SJSA1 (cell line): ENCODE measurements around the gene TNFRSF1A. TPM values are rescaled to one million over a fixed set of nuclear protein-coding genes. Genes with fewer than 3 reads are reported as not detected.

Experiments used
- DNase-seq, 2 experiments: peaks; one replicate each; pipeline ENCODE4 v3.0.0-alpha.2; 2015 to 2020; ENCODE audit warnings: low spot score in 2 of 2, low read depth in 1 of 2
- H3K27ac ChIP-seq: fragments of 250-450 bp; sonication (Bioruptor Pico); 2 replicates; pipeline ENCODE4 v1.5.1; 2020; ENCODE audit warnings: mild to moderate bottlenecking, moderate library complexity
- H3K27me3 ChIP-seq: fragments of 250-450 bp; sonication (Bioruptor Pico); replicated peaks from 2 replicates; pipeline ENCODE4 v1.5.1; 2020; ENCODE audit warnings: mild to moderate bottlenecking, moderate library complexity
- H3K36me3 ChIP-seq: fragments of 250-450 bp; sonication (Bioruptor Pico); 2 replicates; pipeline ENCODE4 v1.5.1; 2020; ENCODE audit warnings: mild to moderate bottlenecking
- H3K4me1 ChIP-seq: fragments of 250-450 bp; sonication (Bioruptor Pico); replicated peaks from 2 replicates; pipeline ENCODE4 v1.6.1; 2021; ENCODE audit warnings: mild to moderate bottlenecking
- H3K4me3 ChIP-seq: fragments of 250-450 bp; sonication (Bioruptor Pico); 2 replicates; pipeline ENCODE4 v1.5.1; 2020; ENCODE audit warnings: mild to moderate bottlenecking
- H3K9me3 ChIP-seq: fragments of 250-450 bp; sonication (Bioruptor Pico); replicated peaks from 2 replicates; pipeline ENCODE4 v1.5.1; 2020; ENCODE audit warnings: mild to moderate bottlenecking
- total RNA-seq: library from RNA; depleted of rRNA; stranded (reverse); fragments of >200 nt; shearing (Covaris generic); gene quantifications from 2 replicates; pipeline ENCODE4 v1.2.3, GENCODE V29; 2014

Gene TNFRSF1A
- total RNA-seq, 1 experiment from 2014 or later, result 132 TPM

- Histone ChIP-seq H3K4me1 (peaks cover 61% of the 10 kb centered on the region), H3K27me3 (no peaks in the 10 kb centered on the region), H3K4me3 (no peak overlapping the region), H3K27ac (peak overlapping the region; percentile 46), H3K36me3 (peaks cover 84% of the 10 kb centered on the region), H3K9me3 (no peaks in the 10 kb centered on the region)
- DNase-seq, result no peak
These were observed 8.8 kb downstream of the TNFRSF1A start for GRCh38 chr12:6333029-6333428.

GRCh38 chr12:6332459-6332858 lies 9.4 kb downstream of the TNFRSF1A start:
- Histone ChIP-seq H3K27ac (peak overlapping the region; percentile 46), H3K27me3 (no peaks in the 10 kb centered on the region), H3K4me3 (no peak overlapping the region), H3K36me3 (peaks cover 84% of the 10 kb centered on the region), H3K4me1 (peaks cover 56% of the 10 kb centered on the region), H3K9me3 (no peaks in the 10 kb centered on the region)
- no peak for DNase-seq

GRCh38 chr12:6330999-6331714 lies 10.7 kb downstream of the TNFRSF1A start:
- DNase-seq, result no peak
- H3K27ac ChIP-seq, result no peak overlapping the region
- no peak overlapping the region for H3K4me3 ChIP-seq
- H3K4me1 ChIP-seq, result peaks cover 43% of the 10 kb centered on the region
- no peaks in the 10 kb centered on the region for H3K9me3 ChIP-seq
- H3K27me3 ChIP-seq, result no peaks in the 10 kb centered on the region
- peaks cover 87% of the 10 kb centered on the region for H3K36me3 ChIP-seq

GRCh38 chr12:6330192-6330591 lies 11.7 kb downstream of the TNFRSF1A start:
- Histone ChIP-seq H3K9me3 (no peaks in the 10 kb centered on the region), H3K4me3 (no peak overlapping the region), H3K27ac (no peak overlapping the region), H3K27me3 (no peaks in the 10 kb centered on the region), H3K36me3 (peaks cover 93% of the 10 kb centered on the region), H3K4me1 (peaks cover 33% of the 10 kb centered on the region)
- DNase-seq, result no peak

- H3K36me3 ChIP-seq, result peaks cover 92% of the 10 kb centered on the region
- H3K27ac ChIP-seq, result no peak overlapping the region
- H3K27me3 ChIP-seq, result no peaks in the 10 kb centered on the region
- no peaks in the 10 kb centered on the region for H3K9me3 ChIP-seq
- no peak overlapping the region for H3K4me3 ChIP-seq
- DNase-seq, result no peak
- peaks cover 30% of the 10 kb centered on the region for H3K4me1 ChIP-seq
These were observed 12.2 kb downstream of the TNFRSF1A start for GRCh38 chr12:6329703-6330064.

GRCh38 chr12:6328945-6329702 lies 12.8 kb downstream of the TNFRSF1A start:
- no peaks in the 10 kb centered on the region for H3K9me3 ChIP-seq
- no peak for DNase-seq
- no peaks in the 10 kb centered on the region for H3K27me3 ChIP-seq
- peaks cover 90% of the 10 kb centered on the region for H3K36me3 ChIP-seq
- peaks cover 29% of the 10 kb centered on the region for H3K4me1 ChIP-seq
- no peak overlapping the region for H3K4me3 ChIP-seq
- no peak overlapping the region for H3K27ac ChIP-seq

- DNase-seq, result no peak
- Histone ChIP-seq H3K27ac (no peak overlapping the region), H3K27me3 (no peaks in the 10 kb centered on the region), H3K9me3 (no peaks in the 10 kb centered on the region), H3K36me3 (peaks cover 81% of the 10 kb centered on the region), H3K4me1 (peaks cover 26% of the 10 kb centered on the region), H3K4me3 (no peak overlapping the region)
These were observed 13.7 kb downstream of the TNFRSF1A start for GRCh38 chr12:6328045-6328779.

- H3K4me3 ChIP-seq, result no peak overlapping the region
- no peaks in the 10 kb centered on the region for H3K9me3 ChIP-seq
- DNase-seq, result no peak
- H3K27ac ChIP-seq, result no peak overlapping the region
- no peaks in the 10 kb centered on the region for H3K27me3 ChIP-seq
- H3K4me1 ChIP-seq, result peaks cover 26% of the 10 kb centered on the region
- H3K36me3 ChIP-seq, result peaks cover 73% of the 10 kb centered on the region
These were observed 14.4 kb downstream of the TNFRSF1A start for GRCh38 chr12:6327229-6328041.

GRCh38 chr12:6326316-6327228 lies 15.3 kb downstream of the TNFRSF1A start:
- DNase-seq, result no peak
- Histone ChIP-seq H3K36me3 (peaks cover 66% of the 10 kb centered on the region), H3K4me1 (peaks cover 26% of the 10 kb centered on the region), H3K9me3 (no peaks in the 10 kb centered on the region), H3K27ac (no peak overlapping the region), H3K27me3 (no peaks in the 10 kb centered on the region), H3K4me3 (no peak overlapping the region)

- Histone ChIP-seq H3K9me3 (no peaks in the 10 kb centered on the region), H3K4me3 (no peak overlapping the region), H3K36me3 (peaks cover 51% of the 10 kb centered on the region), H3K27ac (no peak overlapping the region), H3K27me3 (no peaks in the 10 kb centered on the region), H3K4me1 (peaks cover 26% of the 10 kb centered on the region)
- DNase-seq, result no peak
These were observed 16.7 kb downstream of the TNFRSF1A start for GRCh38 chr12:6324936-6325750.

GRCh38 chr12:6323995-6324711 lies 17.7 kb downstream of the TNFRSF1A start:
- Histone ChIP-seq H3K27ac (peak overlapping the region; percentile 61), H3K27me3 (no peaks in the 10 kb centered on the region), H3K4me1 (peaks cover 26% of the 10 kb centered on the region)

More at GRCh38 chr12:6323995-6324711, 17.7 kb downstream of the TNFRSF1A start:
- Histone ChIP-seq H3K9me3 (no peaks in the 10 kb centered on the region), H3K36me3 (peaks cover 42% of the 10 kb centered on the region), H3K4me3 (no peak overlapping the region)
- DNase-seq, result no peak
